Activated naive CD8-positive, alpha-beta T cell treated with anti-CD3 and anti-CD28 coated beads, Interleukin-2, amount 10 ng/mL, durations not matched to agents 7 days and 5 days (primary cell): ENCODE data around the gene BCL3. TPM values are rescaled to one million over a fixed set of nuclear protein-coding genes. Genes with fewer than 3 reads are reported as not detected.
A peak's percentile ranks its signal among the peaks of the same experiment; 100 is the strongest.

Source experiments
- ATAC-seq: fragments of 150-1000 bp; cut with Tn5 transposase; one replicate; pipeline ENCODE4 v1.10.0; 2021; ENCODE audit warnings: low read depth, moderate library complexity
- POLR2A ChIA-PET: fragments of 350-600 bp; sonication (Branson Sonifier 250); formaldehyde crosslinking; loops from one replicate; lab custom pipeline; 2021; ENCODE audit warnings: antibody characterized with exemption; lab: Charles Lee
- DNase-seq: peaks from one replicate; pipeline ENCODE4 v3.0.0; 2021
- H3K27ac Mint-ChIP-seq: one replicate; pipeline ENCODE4 v1.8.0; 2022; ENCODE audit warnings: mild to moderate bottlenecking, mixed read lengths
- H3K27me3 Mint-ChIP-seq: one replicate; pipeline ENCODE4 v1.8.0; 2022; ENCODE audit warnings: mild to moderate bottlenecking, moderate library complexity, mixed read lengths
- H3K36me3 Mint-ChIP-seq: one replicate; pipeline ENCODE4 v1.8.0; 2021; ENCODE audit warnings: mild to moderate bottlenecking, mixed read lengths
- H3K4me1 Mint-ChIP-seq: one replicate; pipeline ENCODE4 v1.8.0; 2021; ENCODE audit warnings: mixed read lengths
- H3K4me3 Mint-ChIP-seq: one replicate; pipeline ENCODE4 v1.8.0; 2022; ENCODE audit warnings: mild to moderate bottlenecking, moderate library complexity, mixed read lengths
- H3K9me3 Mint-ChIP-seq: one replicate; pipeline ENCODE4 v1.8.0; 2021; ENCODE audit warnings: mixed read lengths
- total RNA-seq, 2 experiments: library from RNA; stranded (reverse); gene quantifications; one replicate each; pipeline ENCODE4 v1.2.3, GENCODE V29; 2021

The BCL3 gene
- total RNA-seq, 2 experiments from 2014 or later = 25.0 to 28.8 TPM

- no peak for DNase-seq
- H3K36me3 Mint-ChIP-seq = peaks cover 36% of the 10 kb centered on the region
- no peaks in the 10 kb centered on the region for H3K9me3 Mint-ChIP-seq
- no peaks in the 10 kb centered on the region for H3K27me3 Mint-ChIP-seq
- H3K4me3 Mint-ChIP-seq = peak overlapping the region; percentile 88
- no peak for ATAC-seq
- H3K4me1 Mint-ChIP-seq = peaks cover 61% of the 10 kb centered on the region
- POLR2A ChIA-PET = interaction anchor here (0.8 to 2.8 kb wide), 3 partner anchors 15 to 27 kb away, joined by 3 to 27 read pairs (median 6); no protein-coding TSS in a partner anchor
- H3K27ac Mint-ChIP-seq = peak overlapping the region; percentile 97
Measured at GRCh38 chr19:44752123-44752815, 3.8 kb downstream of the BCL3 start.

GRCh38 chr19:44752816-44753625 is 4.5 kb downstream of the BCL3 start:
- H3K27ac Mint-ChIP-seq = peak overlapping the region; percentile 97
- H3K4me3 Mint-ChIP-seq = peak overlapping the region; percentile 88
- POLR2A ChIA-PET = interaction anchor here (0.7 to 2.8 kb wide), 6 partner anchors 9 to 62 kb away, joined by 3 to 27 read pairs (median 4); no protein-coding TSS in a partner anchor
- ATAC-seq (peak; percentile 79), DNase-seq (peak; percentile 92)
- peaks cover 58% of the 10 kb centered on the region for H3K4me1 Mint-ChIP-seq
- no peaks in the 10 kb centered on the region for H3K27me3 Mint-ChIP-seq
- no peaks in the 10 kb centered on the region for H3K9me3 Mint-ChIP-seq
- H3K36me3 Mint-ChIP-seq = peaks cover 41% of the 10 kb centered on the region

- Mint-ChIP-seq H3K36me3 (peaks cover 46% of the 10 kb centered on the region), H3K9me3 (no peaks in the 10 kb centered on the region), H3K27ac (peak overlapping the region; percentile 97), H3K4me1 (peaks cover 58% of the 10 kb centered on the region), H3K27me3 (no peaks in the 10 kb centered on the region), H3K4me3 (peak overlapping the region; percentile 88)
- DNase-seq (no peak), ATAC-seq (no peak)
- POLR2A ChIA-PET = interaction anchor here (0.7 to 2.8 kb wide), 9 partner anchors 8 to 73 kb away, joined by 3 to 27 read pairs (median 4); no protein-coding TSS in a partner anchor
Measured at GRCh38 chr19:44753626-44753931, 5.1 kb downstream of the BCL3 start.

- Mint-ChIP-seq H3K27ac (peak overlapping the region; percentile 97), H3K36me3 (peaks cover 48% of the 10 kb centered on the region), H3K4me3 (peak overlapping the region; percentile 88), H3K4me1 (peaks cover 59% of the 10 kb centered on the region), H3K27me3 (no peaks in the 10 kb centered on the region), H3K9me3 (no peaks in the 10 kb centered on the region)
- peak; percentile 32 for ATAC-seq
- POLR2A ChIA-PET = interaction anchor here (0.8 to 2.8 kb wide), 10 partner anchors 8 to 248 kb away, joined by 3 to 27 read pairs (median 4); no protein-coding TSS in a partner anchor
- DNase-seq = peak; percentile 78
Measured at GRCh38 chr19:44753932-44754749, 5.6 kb downstream of the BCL3 start.

GRCh38 chr19:44754750-44755080 is 6.2 kb downstream of the BCL3 start:
- Mint-ChIP-seq H3K4me1 (peaks cover 56% of the 10 kb centered on the region), H3K27ac (peak overlapping the region; percentile 97), H3K36me3 (peaks cover 47% of the 10 kb centered on the region), H3K9me3 (peaks cover under 1% of the 10 kb centered on the region), H3K4me3 (peak overlapping the region; percentile 88), H3K27me3 (no peaks in the 10 kb centered on the region)
- ATAC-seq (no peak), DNase-seq (no peak)
- POLR2A ChIA-PET = interaction anchor here (0.8 to 2.8 kb wide), 6 partner anchors 8 to 247 kb away, joined by 3 to 27 read pairs (median 5); no protein-coding TSS in a partner anchor

GRCh38 chr19:44755219-44755618 is 6.7 kb downstream of the BCL3 start:
- H3K27ac Mint-ChIP-seq = peak overlapping the region; percentile 97
- H3K9me3 Mint-ChIP-seq = peaks cover 3% of the 10 kb centered on the region
- H3K36me3 Mint-ChIP-seq = peaks cover 50% of the 10 kb centered on the region
- peaks cover 58% of the 10 kb centered on the region for H3K4me1 Mint-ChIP-seq
- no peaks in the 10 kb centered on the region for H3K27me3 Mint-ChIP-seq
- POLR2A ChIA-PET = interaction anchor here (0.8 to 1.8 kb wide), 5 partner anchors 10 to 247 kb away, joined by 3 to 6 read pairs (median 4); no protein-coding TSS in a partner anchor
- DNase-seq (no peak), ATAC-seq (no peak)
- H3K4me3 Mint-ChIP-seq = peak overlapping the region; percentile 88

- POLR2A ChIA-PET = interaction anchor here (1.1 to 1.3 kb wide), 2 partner anchors 9 to 15 kb away, joined by 4 to 6 read pairs; no protein-coding TSS in a partner anchor
Measured at GRCh38 chr19:44756089-44756562, 7.6 kb downstream of the BCL3 start.

GRCh38 chr19:44757057-44757734 is 8.7 kb downstream of the BCL3 start:
- Mint-ChIP-seq H3K9me3 (peaks cover 3% of the 10 kb centered on the region), H3K36me3 (peaks cover 47% of the 10 kb centered on the region), H3K4me3 (no peak overlapping the region), H3K4me1 (peaks cover 51% of the 10 kb centered on the region), H3K27me3 (no peaks in the 10 kb centered on the region), H3K27ac (no peak overlapping the region)
- no peak for ATAC-seq
- POLR2A ChIA-PET = interaction anchor here (1.2 kb wide), 1 partner anchor 14 kb away, joined by 3 read pairs; no protein-coding TSS in a partner anchor
- DNase-seq = no peak

More at GRCh38 chr19:44756089-44756562, 7.6 kb downstream of the BCL3 start:
- Mint-ChIP-seq H3K27ac (peak overlapping the region; percentile 61), H3K36me3 (peaks cover 54% of the 10 kb centered on the region), H3K4me1 (peaks cover 59% of the 10 kb centered on the region), H3K27me3 (no peaks in the 10 kb centered on the region), H3K9me3 (peaks cover 3% of the 10 kb centered on the region), H3K4me3 (no peak overlapping the region)
- DNase-seq = no peak
- no peak for ATAC-seq

GRCh38 chr19:44757735-44758505 is 9.4 kb downstream of the BCL3 start:
- peaks cover 3% of the 10 kb centered on the region for H3K9me3 Mint-ChIP-seq
- DNase-seq (no peak), ATAC-seq (no peak)
- no peak overlapping the region for H3K4me3 Mint-ChIP-seq
- peaks cover 47% of the 10 kb centered on the region for H3K4me1 Mint-ChIP-seq
- H3K27ac Mint-ChIP-seq = peak overlapping the region; percentile 30
- H3K36me3 Mint-ChIP-seq = peaks cover 42% of the 10 kb centered on the region
- H3K27me3 Mint-ChIP-seq = no peaks in the 10 kb centered on the region
- POLR2A ChIA-PET = interaction anchor here (1.2 kb wide), 1 partner anchor 13 kb away, joined by 3 read pairs; no protein-coding TSS in a partner anchor

GRCh38 chr19:44758596-44758995 is 10.1 kb downstream of the BCL3 start:
- Mint-ChIP-seq H3K4me3 (no peak overlapping the region), H3K36me3 (peaks cover 42% of the 10 kb centered on the region)

GRCh38 chr19:44759083-44759804 is 10.7 kb downstream of the BCL3 start:
- POLR2A ChIA-PET = interaction anchor here (0.6 kb wide), 1 partner anchor 407 kb away, joined by 4 read pairs; no protein-coding TSS in a partner anchor
- peaks cover 3% of the 10 kb centered on the region for H3K9me3 Mint-ChIP-seq
- ATAC-seq (no peak), DNase-seq (no peak)
- peaks cover 44% of the 10 kb centered on the region for H3K36me3 Mint-ChIP-seq
- H3K4me1 Mint-ChIP-seq = peaks cover 45% of the 10 kb centered on the region
- no peak overlapping the region for H3K27ac Mint-ChIP-seq
- no peaks in the 10 kb centered on the region for H3K27me3 Mint-ChIP-seq
- H3K4me3 Mint-ChIP-seq = no peak overlapping the region

More at GRCh38 chr19:44758596-44758995, 10.1 kb downstream of the BCL3 start:
- peaks cover 44% of the 10 kb centered on the region for H3K4me1 Mint-ChIP-seq
- POLR2A ChIA-PET = no interaction called here
- peak overlapping the region; percentile 30 for H3K27ac Mint-ChIP-seq
- peaks cover 3% of the 10 kb centered on the region for H3K9me3 Mint-ChIP-seq
- H3K27me3 Mint-ChIP-seq = no peaks in the 10 kb centered on the region
- no peak for ATAC-seq
- DNase-seq = no peak
